HG02973 (cell line): Measurements from ENCODE around the gene PCGF3.
"Not testable (repeated sequence)": the region's sequence is repeated elsewhere in the genome, so short reads cannot be mapped to it uniquely, and the experiment has no call there.

Experiments
- ATAC-seq: cut with Tn5 transposase; IDR thresholded peaks from one replicate; pipeline ENCODE4 v1.9.1; 2021; ENCODE audit warnings: moderate library complexity; ENCODE audit not compliant: unreplicated experiment

Gene PCGF3

GRCh38 chr4:667545-667925 lies 38.1 kb upstream of the PCGF3 start:
- ATAC-seq, result no peak

GRCh38 chr4:668219-668618 lies 37.4 kb upstream of the PCGF3 start:
- ATAC-seq, result not testable (repeated sequence)

DNA sequence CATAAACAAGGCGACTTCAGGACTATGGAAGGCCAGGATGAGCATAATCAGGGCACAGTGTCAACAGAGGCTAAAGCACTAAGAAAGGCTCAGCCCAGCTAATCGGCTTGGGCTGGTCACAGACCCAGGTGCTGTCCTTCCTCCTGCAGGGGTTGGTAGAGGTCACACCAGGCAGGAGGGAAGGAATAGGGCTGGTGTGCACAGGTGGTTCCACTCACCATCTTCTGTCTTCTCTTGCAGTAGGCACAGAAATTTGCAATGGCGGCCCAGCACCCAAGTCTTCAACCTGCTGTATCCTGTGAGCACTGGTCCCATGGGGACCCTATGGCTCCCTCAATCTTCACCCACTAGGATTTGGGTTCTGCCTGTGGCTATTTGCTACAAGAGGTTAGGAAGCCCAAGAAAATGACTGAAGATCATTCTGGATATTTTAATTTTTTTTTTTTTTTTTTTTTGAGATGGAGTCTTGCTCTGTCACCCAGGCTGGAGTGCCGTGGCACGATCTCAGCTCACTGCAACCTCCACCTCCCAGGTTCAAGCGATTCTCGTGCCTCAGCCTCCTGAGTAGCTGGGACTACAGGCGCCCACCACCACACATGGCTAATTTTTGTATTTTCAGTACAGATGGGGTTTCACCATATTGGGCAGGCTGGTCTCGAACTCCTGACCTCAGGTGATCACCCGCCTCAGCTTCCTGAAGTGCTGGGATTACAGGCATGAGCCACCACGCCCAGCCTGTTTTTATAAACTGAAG lies 35.6 kb upstream of the PCGF3 start:
- not testable (repeated sequence) for ATAC-seq

- no peak for ATAC-seq
Observed at GRCh38 chr4:671769-672168, 33.9 kb upstream of the PCGF3 start.

DNA sequence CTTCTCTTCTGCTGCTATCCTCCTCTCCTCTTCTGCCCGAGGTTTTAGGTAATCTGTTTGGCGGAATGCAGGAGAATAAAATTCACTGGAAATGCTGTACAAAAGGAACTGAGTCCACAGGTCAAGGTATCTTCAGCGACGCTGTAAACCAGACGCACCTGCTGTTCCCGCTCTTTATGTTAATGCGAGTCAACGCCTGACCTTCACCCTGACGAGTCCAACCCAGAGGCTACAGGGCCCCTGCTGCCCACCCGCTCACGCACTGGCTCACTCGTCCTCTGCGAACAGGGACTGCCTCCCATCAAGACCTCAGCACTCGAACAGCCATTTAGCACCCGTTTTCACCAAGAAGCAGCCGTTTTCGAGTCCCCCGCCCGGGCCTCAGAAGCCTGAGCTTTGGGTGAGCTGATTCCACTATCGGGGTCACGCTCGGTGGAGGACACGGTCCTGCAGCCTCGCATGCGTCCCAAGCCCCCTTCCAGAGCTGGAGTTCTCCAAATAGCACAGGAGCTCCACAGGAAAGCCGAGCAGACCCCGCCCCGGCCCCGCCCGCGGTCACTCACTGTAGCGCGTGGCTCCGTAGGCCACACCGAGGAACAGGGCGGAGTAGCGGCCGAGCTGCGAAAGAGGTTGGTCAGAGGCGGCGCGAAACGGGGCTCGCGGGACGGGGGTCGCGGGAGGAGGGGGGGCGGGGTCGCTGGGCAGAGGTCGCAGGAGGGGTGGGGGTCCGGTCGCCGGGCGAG lies 32.1 kb upstream of the PCGF3 start:
- ATAC-seq, result no peak

DNA sequence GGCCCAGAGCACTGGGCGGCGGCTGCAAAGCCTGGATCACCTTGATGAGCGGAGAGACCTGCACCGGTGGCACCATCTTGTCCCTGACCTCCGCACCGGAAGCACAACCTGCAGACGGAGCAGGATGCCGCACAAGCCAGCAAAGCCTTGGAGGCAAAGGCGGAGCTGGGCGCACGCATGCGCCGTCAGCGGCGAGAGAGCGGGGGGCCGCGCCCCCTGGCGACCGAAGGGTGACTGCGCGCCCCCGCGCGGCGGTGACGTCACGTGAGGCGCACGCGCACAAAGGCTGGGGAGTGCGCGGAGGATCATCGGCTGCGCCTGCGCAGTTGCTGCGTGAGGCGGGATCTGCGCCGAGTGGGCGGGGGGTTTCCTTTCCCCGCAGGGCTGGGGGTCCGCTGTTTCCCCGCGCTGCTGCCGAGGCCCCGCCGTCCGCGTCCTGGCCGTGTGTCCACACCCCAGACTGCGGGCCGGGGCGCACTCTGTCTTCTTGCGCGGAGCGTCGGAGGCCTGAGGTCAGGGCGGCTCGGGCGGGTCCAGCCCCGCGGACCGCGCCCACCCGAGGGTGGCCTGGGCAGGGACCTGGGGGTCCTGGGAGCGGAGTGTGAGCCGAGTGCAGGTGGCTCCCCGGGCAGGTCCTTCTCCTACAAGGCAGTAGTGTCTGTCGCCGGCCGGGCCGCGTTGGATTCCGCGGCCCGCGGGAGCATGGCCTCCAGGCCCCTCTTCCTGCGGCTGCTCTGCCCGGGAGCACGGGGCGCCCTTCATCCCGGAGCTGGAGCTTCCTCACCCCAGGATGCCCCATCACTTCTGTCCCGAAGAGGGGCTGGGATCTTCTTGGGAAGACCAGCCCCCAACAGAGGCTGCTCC lies 31.2 kb upstream of the PCGF3 start, which contains the start of the genes ATP5ME and MYL5:
Gene ATP5ME, minus strand, starts transcription at position 105 of the 864 bp plus-strand sequence. Its CDS starts 29 bp downstream, at position 76.
Gene MYL5, plus strand, starts transcription at position 371 of the 864 bp plus-strand sequence. CDS start 3,485 bp downstream, outside the sequence.
- peak; percentile 71 for ATAC-seq

GRCh38 chr4:675036-675882 lies 30.4 kb upstream of the PCGF3 start:
- no peak for ATAC-seq

DNA sequence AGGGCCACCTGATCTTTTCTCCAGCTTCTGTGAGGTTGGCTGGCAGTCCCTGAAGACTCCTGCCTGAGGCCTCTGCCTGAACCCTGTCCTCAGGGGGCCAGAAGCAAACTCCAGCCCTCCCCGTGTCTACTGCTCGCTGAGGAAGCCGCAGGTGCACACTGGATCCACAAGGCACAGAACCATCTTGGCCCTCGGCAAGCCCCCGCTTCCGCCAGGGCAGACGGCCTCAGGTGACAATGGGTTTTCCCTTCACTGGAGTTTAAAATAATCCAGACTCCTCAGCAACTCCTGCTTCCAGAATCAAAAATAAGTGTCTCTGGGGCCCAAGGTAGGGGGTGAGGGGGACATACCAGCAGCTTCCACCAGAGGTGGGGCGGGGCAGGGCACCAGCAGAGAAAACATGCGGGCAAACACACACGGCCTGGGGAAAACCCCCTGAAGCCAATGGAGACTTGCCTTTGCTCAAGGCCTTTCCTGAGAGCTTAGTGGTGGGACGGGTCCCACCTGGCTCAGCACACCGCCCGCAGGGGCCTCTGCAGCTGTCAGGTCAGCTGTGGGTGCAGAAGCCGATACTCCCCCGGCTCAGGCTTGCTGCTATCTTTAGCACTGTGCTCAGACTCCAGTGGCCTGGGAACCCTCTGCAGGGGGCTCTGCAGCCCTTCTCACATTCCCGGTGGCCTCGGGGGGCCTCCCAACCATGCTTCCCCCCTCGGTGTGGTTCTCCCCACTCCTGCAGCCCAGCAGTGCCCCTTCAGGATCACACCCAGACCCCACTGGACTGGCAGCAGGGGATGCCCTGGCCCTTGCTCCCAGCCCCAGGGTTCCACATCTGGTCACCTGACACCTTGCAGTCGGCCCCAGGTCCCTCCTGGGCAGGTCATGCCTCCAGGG lies 29.4 kb upstream of the PCGF3 start:
- peak; percentile 25 for ATAC-seq

DNA sequence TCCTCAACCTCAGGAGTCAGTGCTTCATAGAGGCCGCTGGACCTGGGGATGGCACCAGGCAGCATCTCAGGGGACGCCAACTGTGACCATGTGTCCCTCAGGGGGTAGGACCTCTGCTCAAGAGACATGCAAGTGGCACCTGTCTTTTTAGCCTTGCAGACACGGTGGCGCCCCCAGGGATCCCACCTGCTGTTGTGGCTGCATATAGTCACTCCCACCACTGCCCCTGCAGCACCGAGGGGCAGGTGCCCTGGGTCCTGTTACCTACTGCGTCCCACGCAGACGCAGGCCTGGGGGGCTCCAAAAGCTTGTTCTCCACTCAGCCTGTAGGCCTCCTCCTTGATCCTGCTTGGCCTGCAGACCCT lies 28.8 kb upstream of the PCGF3 start:
- no peak for ATAC-seq

- no peak for ATAC-seq
Observed at GRCh38 chr4:677431-678293, 28.0 kb upstream of the PCGF3 start.

DNA sequence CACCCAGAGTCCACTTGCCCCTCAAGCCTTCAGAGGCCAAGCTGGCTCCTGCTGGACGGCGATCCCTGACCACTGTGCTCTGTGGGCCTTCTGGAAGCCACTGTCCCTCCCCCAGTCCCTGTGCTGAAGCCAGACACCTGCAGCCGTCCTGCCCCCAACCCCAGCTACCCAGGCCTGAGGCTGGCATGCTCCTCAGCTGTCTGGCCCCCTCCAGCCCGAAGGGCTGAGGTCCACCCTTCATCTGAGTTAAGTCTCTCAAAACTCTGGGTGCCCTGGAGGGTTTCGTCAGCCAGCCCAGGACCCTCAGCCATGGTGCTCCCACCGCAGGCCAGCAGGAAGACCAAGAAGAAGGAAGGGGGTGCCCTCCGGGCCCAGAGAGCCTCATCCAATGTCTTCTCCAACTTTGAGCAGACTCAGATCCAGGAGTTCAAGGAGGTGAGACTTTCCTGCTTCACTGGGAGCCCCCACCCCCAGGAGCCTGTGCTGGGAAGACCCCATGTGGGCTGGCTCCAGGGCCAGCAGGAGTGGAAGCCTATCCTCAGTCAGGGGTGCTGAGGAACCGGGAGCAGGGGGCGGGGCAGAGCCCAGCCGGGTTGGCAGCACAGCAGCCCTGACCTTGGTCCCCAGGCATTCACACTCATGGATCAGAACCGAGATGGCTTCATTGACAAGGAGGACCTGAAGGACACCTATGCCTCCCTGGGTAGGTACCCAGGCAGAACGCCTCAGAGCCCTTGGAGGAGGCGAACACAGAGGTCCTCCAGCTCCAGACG lies 27.1 kb upstream of the PCGF3 start:
- ATAC-seq, result no peak

- no peak for ATAC-seq
Observed at GRCh38 chr4:679104-679481, 26.5 kb upstream of the PCGF3 start.

- ATAC-seq, result no peak
Observed at GRCh38 chr4:679629-680028, 26.0 kb upstream of the PCGF3 start.

DNA sequence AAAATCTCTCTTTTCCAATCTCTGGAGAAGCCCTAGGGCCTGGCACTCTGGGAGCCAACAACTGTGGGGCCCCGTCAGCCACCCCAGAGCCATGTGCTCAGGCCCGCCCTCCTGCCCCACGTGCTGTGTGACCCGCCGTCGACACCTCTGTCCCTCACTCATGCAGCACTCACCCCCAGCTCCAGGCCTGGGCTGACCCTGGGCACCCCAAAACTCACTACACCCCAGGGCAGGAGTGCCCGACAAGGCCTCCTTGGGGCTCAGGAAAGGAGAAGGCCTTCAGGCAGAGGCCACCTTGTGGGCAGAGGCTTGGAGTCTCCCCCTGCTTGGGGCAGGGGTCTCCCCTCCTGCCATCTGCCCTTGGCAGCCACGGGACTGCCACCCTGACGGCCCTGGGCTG lies 25.5 kb upstream of the PCGF3 start:
- no peak for ATAC-seq

- no peak for ATAC-seq
Observed at GRCh38 chr4:680551-680927, 25.1 kb upstream of the PCGF3 start.

GRCh38 chr4:680928-681645 lies 24.5 kb upstream of the PCGF3 start:
- ATAC-seq, result no peak
